NCI-H1436 treated with DMSO at 0.1 percent for 48 hours (cell line): Measurements from ENCODE around the gene NCAPH2.

ENCODE experiments used
- DNase-seq: peaks from one replicate; lab custom pipeline; 2025; lab: John Stamatoyannopoulos, UW

The NCAPH2 gene

GRCh38 chr22:50490531-50491308, 17.3 kb upstream of the NCAPH2 start:
- DNase-seq: no peak

GRCh38 chr22:50497093-50497492, 10.9 kb upstream of the NCAPH2 start:
- DNase-seq: no peak

GRCh38 chr22:50498322-50498890, 9.6 kb upstream of the NCAPH2 start:
- no peak for DNase-seq

GRCh38 chr22:50500452-50500851, 7.6 kb upstream of the NCAPH2 start:
- DNase-seq: no peak

GRCh38 chr22:50502096-50502495, 5.9 kb upstream of the NCAPH2 start:
- no peak for DNase-seq

- DNase-seq: no peak
Measured at GRCh38 chr22:50502628-50503474, 5.2 kb upstream of the NCAPH2 start.

GRCh38 chr22:50503475-50504145, 4.4 kb upstream of the NCAPH2 start:
- no peak for DNase-seq

GRCh38 chr22:50504369-50505211, 3.4 kb upstream of the NCAPH2 start:
- DNase-seq: no peak

GRCh38 chr22:50505276-50505775, 2.7 kb upstream of the NCAPH2 start:
- DNase-seq: no peak

- DNase-seq: no peak
Measured at GRCh38 chr22:50505776-50506610, 2.0 kb upstream of the NCAPH2 start.

- no peak for DNase-seq
Measured at GRCh38 chr22:50506611-50507420, 1.2 kb upstream of the NCAPH2 start.

GRCh38 chr22:50507421-50507990, 518 bp upstream of the NCAPH2 start, which contains the start of gene LMF2:
LMF2 (minus strand) TSS chr22:50507702; CDS start chr22:50507675, 27 bp downstream.
- DNase-seq: no peak

- DNase-seq: no peak
Measured at GRCh38 chr22:50508897-50509296, 873 bp downstream of the NCAPH2 start.

- DNase-seq: no peak
Measured at GRCh38 chr22:50513175-50513574, 5.2 kb downstream of the NCAPH2 start.

- no peak for DNase-seq
Measured at GRCh38 chr22:50516068-50516467, 8.0 kb downstream of the NCAPH2 start.

GRCh38 chr22:50516891-50517290, 8.9 kb downstream of the NCAPH2 start:
- no peak for DNase-seq

- DNase-seq: no peak
Measured at GRCh38 chr22:50517495-50518260, 9.7 kb downstream of the NCAPH2 start.

- DNase-seq: no peak
Measured at GRCh38 chr22:50518606-50519005, 10.6 kb downstream of the NCAPH2 start.
